MCF 10A (cell line): ENCODE data around the gene CPVL. TPM values are rescaled to one million over a fixed set of nuclear protein-coding genes. Genes with fewer than 3 reads are reported as not detected.

Experiments used
- BruUV-seq: library from RNA; stranded (reverse); fragments of 400-500 nt; replicated peaks from 2 replicates; lab custom pipeline; 2021; lab: Mats Ljungman, UMichigan
- CTCF ChIA-PET: fragments of 300-600 bp; sonication (Branson Sonifier 250); formaldehyde crosslinking; extraction: SDS; loops from one replicate; lab custom pipeline; 2021; ENCODE audit warnings: antibody characterized with exemption, inconsistent platforms; lab: Yijun Ruan, JAX
- POLR2A ChIA-PET: fragments of 300-600, 350-650 bp; sonication (Branson Sonifier 250); formaldehyde crosslinking; extraction: SDS; loops from one replicate; lab custom pipeline; 2020; ENCODE audit warnings: antibody characterized with exemption, inconsistent platforms; lab: Yijun Ruan, JAX
- DNase-seq: peaks from one replicate; pipeline ENCODE4 v3.0.0-alpha.2; 2018; ENCODE audit not compliant: unreplicated experiment
- H3K27ac Mint-ChIP-seq: one replicate; pipeline ENCODE4 v1.8.0; 2022; ENCODE audit warnings: mild to moderate bottlenecking, low read depth, mixed read lengths; ENCODE audit not compliant: unreplicated experiment
- H3K27me3 Mint-ChIP-seq: one replicate; pipeline ENCODE4 v1.8.0; 2022; ENCODE audit warnings: mixed read lengths; ENCODE audit not compliant: insufficient read depth, unreplicated experiment
- H3K36me3 Mint-ChIP-seq: one replicate; pipeline ENCODE4 v1.8.0; 2022; ENCODE audit warnings: mild to moderate bottlenecking, moderate library complexity, mixed read lengths; ENCODE audit not compliant: insufficient read depth, unreplicated experiment
- H3K4me1 Mint-ChIP-seq: one replicate; pipeline ENCODE4 v1.8.0; 2022; ENCODE audit warnings: mixed read lengths; ENCODE audit not compliant: insufficient read depth, unreplicated experiment
- H3K4me3 Mint-ChIP-seq: one replicate; pipeline ENCODE4 v1.8.0; 2022; ENCODE audit warnings: mild to moderate bottlenecking, moderate library complexity, mixed read lengths; ENCODE audit not compliant: unreplicated experiment
- H3K9me3 Mint-ChIP-seq: one replicate; pipeline ENCODE4 v1.8.0; 2022; ENCODE audit warnings: mixed read lengths; ENCODE audit not compliant: unreplicated experiment
- intact Hi-C: fragments of 100-400 bp; cut with micrococcal nuclease; formaldehyde crosslinking; loops from 2 replicates; pipeline ENCODE4 v1.14.1; 2022
- total RNA-seq: library from RNA; stranded (reverse); gene quantifications from 2 replicates; pipeline ENCODE4 v1.2.3, GENCODE V29; 2022
- TF ChIP-seq, protein P1 (sequence below): fragments of 200-600 bp; IDR thresholded peaks from one replicate; pipeline ENCODE4 v1.8.0; 2022; ENCODE audit warnings: antibody characterized with exemption, mild to moderate bottlenecking; ENCODE audit not compliant: unreplicated experiment

CPVL gene
- total RNA-seq, 1 experiment from 2014 or later = 49.0 TPM

DNA sequence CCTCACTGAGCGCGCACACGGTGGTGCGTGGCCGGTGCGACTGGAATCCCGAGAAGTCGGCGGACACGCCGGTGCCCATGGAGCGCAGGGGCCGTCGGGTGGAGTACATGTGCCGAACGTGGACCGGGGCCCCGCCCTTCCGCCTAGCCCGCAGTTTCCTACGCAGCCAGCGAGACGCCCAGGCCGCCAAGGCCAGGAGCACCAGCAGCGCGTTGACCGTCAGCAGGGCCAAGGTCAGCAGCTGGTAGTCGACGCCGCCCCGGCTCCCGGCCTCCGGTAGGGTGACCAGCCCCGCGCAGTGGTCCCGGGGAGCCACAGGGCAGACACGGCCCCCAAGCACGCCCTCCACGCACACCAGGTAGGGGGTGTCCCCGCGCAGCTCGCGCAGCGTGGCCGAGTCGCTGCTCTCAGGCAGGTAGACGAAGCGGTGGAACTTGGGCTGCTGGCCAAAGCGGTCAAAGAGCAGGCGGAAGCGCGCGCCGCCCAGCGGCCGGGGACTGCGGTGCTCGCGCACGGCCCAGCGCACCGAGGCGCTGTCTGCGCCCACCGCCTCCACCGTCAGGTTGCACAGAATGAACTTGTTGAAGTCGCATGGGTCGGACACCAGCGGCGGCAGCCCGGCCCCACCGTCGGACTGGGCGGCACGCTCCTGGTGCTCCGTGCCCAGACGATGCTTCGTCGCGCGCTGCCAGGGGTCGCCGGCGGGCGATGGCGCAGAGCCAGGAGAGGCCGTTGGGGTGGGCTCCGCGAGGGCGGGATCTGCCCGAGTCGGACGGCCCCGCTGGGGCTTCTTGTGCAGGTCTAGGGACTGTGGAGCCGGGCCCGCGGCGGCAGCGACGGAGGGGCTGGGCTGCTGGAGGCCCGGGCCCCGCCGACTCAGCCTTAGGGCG is 190.4 kb downstream of the CPVL start:
- peaks cover 11% of the 10 kb centered on the region for H3K4me1 Mint-ChIP-seq
- POLR2A ChIA-PET = no interaction called here

DNA sequence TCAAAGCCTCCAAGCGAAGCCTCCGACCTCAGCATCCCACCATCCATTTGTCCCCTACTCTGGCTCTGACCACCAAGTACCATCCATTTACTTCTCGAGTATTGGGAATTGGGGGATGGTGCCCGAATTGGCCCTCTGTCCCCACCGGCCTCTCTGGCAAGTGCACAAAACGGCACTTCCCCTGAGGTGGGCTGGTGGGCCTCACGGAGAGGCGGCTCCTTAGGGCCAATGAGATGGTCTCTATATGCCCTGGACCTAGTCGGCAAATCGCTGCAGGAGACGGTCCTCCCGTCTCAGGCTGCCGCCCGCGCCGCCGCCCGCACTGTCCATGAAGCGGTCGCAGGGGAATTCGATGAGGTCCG is 191.0 kb downstream of the CPVL start:
- Mint-ChIP-seq H3K4me3 (no peak overlapping the region), H3K9me3 (no peaks in the 10 kb centered on the region), H3K27ac (no peak overlapping the region), H3K4me1 (peaks cover 6% of the 10 kb centered on the region), H3K27me3 (no peaks in the 10 kb centered on the region), H3K36me3 (no peaks in the 10 kb centered on the region)
- BruUV-seq = no TSS peak
- intact Hi-C loops = no loop called here
- TF ChIP-seq, protein P1, sequence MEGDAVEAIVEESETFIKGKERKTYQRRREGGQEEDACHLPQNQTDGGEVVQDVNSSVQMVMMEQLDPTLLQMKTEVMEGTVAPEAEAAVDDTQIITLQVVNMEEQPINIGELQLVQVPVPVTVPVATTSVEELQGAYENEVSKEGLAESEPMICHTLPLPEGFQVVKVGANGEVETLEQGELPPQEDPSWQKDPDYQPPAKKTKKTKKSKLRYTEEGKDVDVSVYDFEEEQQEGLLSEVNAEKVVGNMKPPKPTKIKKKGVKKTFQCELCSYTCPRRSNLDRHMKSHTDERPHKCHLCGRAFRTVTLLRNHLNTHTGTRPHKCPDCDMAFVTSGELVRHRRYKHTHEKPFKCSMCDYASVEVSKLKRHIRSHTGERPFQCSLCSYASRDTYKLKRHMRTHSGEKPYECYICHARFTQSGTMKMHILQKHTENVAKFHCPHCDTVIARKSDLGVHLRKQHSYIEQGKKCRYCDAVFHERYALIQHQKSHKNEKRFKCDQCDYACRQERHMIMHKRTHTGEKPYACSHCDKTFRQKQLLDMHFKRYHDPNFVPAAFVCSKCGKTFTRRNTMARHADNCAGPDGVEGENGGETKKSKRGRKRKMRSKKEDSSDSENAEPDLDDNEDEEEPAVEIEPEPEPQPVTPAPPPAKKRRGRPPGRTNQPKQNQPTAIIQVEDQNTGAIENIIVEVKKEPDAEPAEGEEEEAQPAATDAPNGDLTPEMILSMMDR = no peak
- ChIA-PET CTCF (interaction anchor here (2.0 to 2.2 kb wide), 2 partner anchors 28 to 33 kb away, joined by 6 read pairs; no protein-coding TSS in a partner anchor), POLR2A (no interaction called here)
- DNase-seq = no peak

More for the DNA sequence above, 190.4 kb downstream of the CPVL start:
- BruUV-seq = no TSS peak
- CTCF ChIA-PET = interaction anchor here (1.2 to 2.2 kb wide), 4 partner anchors 12 to 34 kb away, joined by 4 to 6 read pairs (median 6); no protein-coding TSS in a partner anchor
- TF ChIP-seq, protein P1 = peak; percentile 53
- intact Hi-C loops = no loop called here
- no peaks in the 10 kb centered on the region for H3K27me3 Mint-ChIP-seq
- no peaks in the 10 kb centered on the region for H3K36me3 Mint-ChIP-seq
- no peak overlapping the region for H3K27ac Mint-ChIP-seq
- peak overlapping the region; percentile 56 for H3K4me3 Mint-ChIP-seq
- no peaks in the 10 kb centered on the region for H3K9me3 Mint-ChIP-seq
- DNase-seq = peak; percentile 50

DNA sequence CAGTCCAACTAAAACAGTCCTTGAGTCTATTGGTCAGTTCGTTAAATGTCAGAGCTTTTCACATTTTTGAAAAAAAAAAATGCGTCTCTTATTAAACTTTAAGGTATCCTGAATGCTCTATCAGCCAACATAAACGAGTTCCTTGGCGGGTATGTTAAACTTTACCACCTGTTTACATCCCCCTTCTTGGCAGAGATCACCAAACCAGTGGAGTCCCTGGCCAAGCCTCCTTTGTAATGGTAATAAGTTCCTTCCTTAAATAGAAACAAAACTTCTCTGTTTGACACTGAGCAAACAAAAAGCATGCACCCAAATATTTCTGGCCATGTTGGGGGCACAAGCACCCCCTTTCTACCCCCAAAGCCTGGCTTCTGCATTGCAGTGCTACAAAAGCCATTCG is 191.4 kb downstream of the CPVL start:
- Mint-ChIP-seq H3K36me3 (no peaks in the 10 kb centered on the region), H3K27me3 (no peaks in the 10 kb centered on the region), H3K27ac (no peak overlapping the region), H3K4me3 (no peak overlapping the region), H3K4me1 (peaks cover 2% of the 10 kb centered on the region), H3K9me3 (no peaks in the 10 kb centered on the region)
- intact Hi-C loops = no loop called here
- CTCF ChIA-PET = interaction anchor here (2.0 kb wide), 1 partner anchor 33 kb away, joined by 6 read pairs; no protein-coding TSS in a partner anchor
- POLR2A ChIA-PET = no interaction called here
- TF ChIP-seq, protein P1 = no peak
- DNase-seq = no peak
- no TSS peak for BruUV-seq

DNA sequence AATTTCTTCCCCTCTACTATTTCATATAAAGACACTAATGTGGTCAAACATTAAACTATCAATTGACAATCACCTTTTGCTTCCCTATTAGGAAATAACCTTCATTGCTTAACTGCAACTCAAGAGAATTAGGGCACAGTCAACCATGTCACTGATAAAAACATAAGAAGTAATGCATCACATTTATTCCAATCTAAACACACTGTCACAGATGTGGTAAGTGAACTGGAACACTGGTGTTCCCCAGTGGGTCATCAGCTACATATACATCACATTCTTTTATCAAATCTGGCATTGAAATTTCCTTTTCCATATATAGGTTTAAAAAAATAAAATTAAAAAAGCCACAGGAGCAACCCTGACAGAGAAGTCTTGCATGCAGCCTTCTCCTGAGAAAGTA is 191.9 kb downstream of the CPVL start:
- Mint-ChIP-seq H3K27me3 (no peaks in the 10 kb centered on the region), H3K36me3 (no peaks in the 10 kb centered on the region), H3K4me1 (no peaks in the 10 kb centered on the region), H3K4me3 (no peak overlapping the region), H3K27ac (no peak overlapping the region), H3K9me3 (no peaks in the 10 kb centered on the region)
- no TSS peak for BruUV-seq
- intact Hi-C loops = no loop called here
- ChIA-PET CTCF (interaction anchor here (2.0 kb wide), 1 partner anchor 32 kb away, joined by 6 read pairs; no protein-coding TSS in a partner anchor), POLR2A (no interaction called here)
- no peak for DNase-seq
- TF ChIP-seq, protein P1 = no peak
